Panc1 (cell line): ENCODE measurements around the gene PHTF2. TPM values are rescaled to one million over a fixed set of nuclear protein-coding genes. Genes with fewer than 3 reads are reported as not detected.

ENCODE experiments used
- ATAC-seq: fragments of 200-7000 bp; cut with Tn5 transposase; 2 replicates; pipeline ENCODE4 v1.9.1; 2020; ENCODE audit warnings: mild to moderate bottlenecking, moderate library complexity
- BruUV-seq: library from RNA; stranded (reverse); fragments of 400-500 nt; replicated peaks from 2 replicates; lab custom pipeline; 2021; lab: Mats Ljungman, UMichigan
- CTCF ChIA-PET: fragments of 300-600 bp; sonication (Branson Sonifier 250); formaldehyde crosslinking; loops from one replicate; lab custom pipeline; 2022; ENCODE audit warnings: antibody characterized with exemption; lab: Charles Lee
- POLR2A ChIA-PET: fragments of 300-600 bp; sonication (Branson Sonifier 250); formaldehyde crosslinking; loops from one replicate; lab custom pipeline; 2022; ENCODE audit warnings: antibody characterized with exemption; lab: Charles Lee
- DNase-seq: peaks from one replicate; pipeline ENCODE4 v3.0.0-alpha.2; 2010; ENCODE audit warnings: low read depth, low spot score
- H3K27ac ChIP-seq: 2 replicates; pipeline ENCODE4 v1.5.1; 2011; ENCODE audit warnings: mild to moderate bottlenecking, low read length, inconsistent platforms
- H3K27me3 ChIP-seq: fragments of 200-500 bp; sonication (Bioruptor generic); 2 replicates; pipeline ENCODE4 v1.6.0; 2014; ENCODE audit warnings: low read length, inconsistent platforms; ENCODE audit not compliant: control insufficient read depth, insufficient read depth
- H3K36me3 ChIP-seq: fragments of 200-500 bp; sonication (Bioruptor generic); 2 replicates; pipeline ENCODE4 v1.5.1; 2014; ENCODE audit warnings: inconsistent platforms, mild to moderate bottlenecking, low read length, moderate library complexity; ENCODE audit not compliant: control insufficient read depth, insufficient read depth
- H3K4me1 ChIP-seq: 2 replicates; pipeline ENCODE4 v1.5.1; 2011; ENCODE audit warnings: inconsistent platforms, mild to moderate bottlenecking, low read length, moderate library complexity; ENCODE audit not compliant: control insufficient read depth, insufficient read depth
- H3K4me3 ChIP-seq, 2 experiments: 2 replicates each; pipeline ENCODE4 v1.5.1; 2011 to 2012; ENCODE audit warnings: low read depth in 2 of 2, low read length in 2 of 2, mild to moderate bottlenecking in 2 of 2, inconsistent platforms in 1 of 2, moderate library complexity in 1 of 2
- H3K9me3 ChIP-seq: fragments of 200-500 bp; sonication (Bioruptor generic); 2 replicates; pipeline ENCODE4 v1.5.1; 2014; ENCODE audit warnings: low read depth, mild to moderate bottlenecking, inconsistent platforms, low read length, moderate library complexity; ENCODE audit not compliant: control insufficient read depth, insufficient read depth
- CTCF ChIP-seq: fragments of 450-650 bp; IDR thresholded peaks from 2 replicates; pipeline ENCODE4 v1.5.1; 2017; ENCODE audit warnings: mild to moderate bottlenecking
- POLR2AphosphoS5 ChIP-seq: IDR thresholded peaks from 2 replicates; pipeline ENCODE4 v1.6.1; 2012; ENCODE audit warnings: mild to moderate bottlenecking, low read depth, low read length, moderate library complexity
- REST ChIP-seq, 2 experiments: IDR thresholded peaks; 2 replicates each; pipeline ENCODE4 v1.6.1; 2011 to 2012; ENCODE audit warnings: low read depth in 2 of 2, control low read depth in 1 of 2, low read length in 1 of 2, mild to moderate bottlenecking in 1 of 2, moderate library complexity in 1 of 2; ENCODE audit not compliant: insufficient read depth in 1 of 2
- SIN3A ChIP-seq: IDR thresholded peaks from 2 replicates; pipeline ENCODE4 v1.6.1; 2012; ENCODE audit warnings: low read depth, mild to moderate bottlenecking, low read length, moderate library complexity, borderline replicate concordance; ENCODE audit not compliant: insufficient read depth
- TCF7L2 ChIP-seq: IDR thresholded peaks from 2 replicates; pipeline ENCODE4 v1.6.1; 2011; ENCODE audit warnings: mild to moderate bottlenecking, low read depth, low read length, inconsistent platforms
- in situ Hi-C: cut with HindIII; loops from 2 replicates; pipeline ENCODE4 v1.10.0; 2016; ENCODE audit warnings: low sequenced_read_pairs, low pct_unique_long_range_greater_than_20kb
- intact Hi-C: fragments of 100-400 bp; cut with micrococcal nuclease; formaldehyde crosslinking; loops from one replicate; pipeline ENCODE4 v1.10.0; 2022; ENCODE audit not compliant: unreplicated experiment
- total RNA-seq: library from RNA; stranded (reverse); gene quantifications from one replicate; pipeline ENCODE4 v1.2.1, GENCODE V29; 2021; ENCODE audit not compliant: unreplicated experiment

Gene PHTF2
- total RNA-seq, 1 experiment from 2014 or later, result 61.5 TPM

GRCh38 chr7:77907281-77907680 lies 108.7 kb downstream of the PHTF2 start:
- no TSS peak for BruUV-seq
- H3K36me3 ChIP-seq, result no peaks in the 10 kb centered on the region; the same call in 1 of the 2 replicates
- in situ Hi-C loops (no loop called here), intact Hi-C loops (no loop called here)
- no peaks in the 10 kb centered on the region for H3K9me3 ChIP-seq
- DNase-seq (no peak), ATAC-seq (no peak)
- POLR2A ChIA-PET, result no interaction called here
- TF ChIP-seq POLR2AphosphoS5, result no peak
- H3K4me1 ChIP-seq, result no peaks in the 10 kb centered on the region
- H3K27me3 ChIP-seq, result no peaks in the 10 kb centered on the region
- CTCF ChIA-PET, result no interaction called here
- no peak overlapping the region for H3K4me3 ChIP-seq
- H3K27ac ChIP-seq, result no peak overlapping the region

GRCh38 chr7:77908664-77909063 lies 110.1 kb downstream of the PHTF2 start:
- Histone ChIP-seq H3K27ac (no peak overlapping the region), H3K36me3 (no peaks in the 10 kb centered on the region; the same call in 1 of the 2 replicates), H3K4me1 (no peaks in the 10 kb centered on the region), H3K4me3 (no peak overlapping the region), H3K9me3 (no peaks in the 10 kb centered on the region), H3K27me3 (no peaks in the 10 kb centered on the region)
- no peak for TF ChIP-seq CTCF
- no peak for TF ChIP-seq REST (IDR thresholded peaks at IDR 0.05; ENCODE audit: insufficient read depth in 1 of 2, low read depth in 2 of 2, low read length in 1 of 2)
- no peak for TF ChIP-seq SIN3A
- no peak for TF ChIP-seq TCF7L2
- TF ChIP-seq POLR2AphosphoS5, result no peak
- ATAC-seq (no peak), DNase-seq (no peak)
- POLR2A ChIA-PET, result interaction anchor here (0.7 kb wide), 2 partner anchors 32 to 76 kb away, joined by 4 to 8 read pairs; no protein-coding TSS in a partner anchor
- CTCF ChIA-PET, result interaction anchor here (0.6 kb wide), 1 partner anchor 283 kb away, joined by 3 read pairs; no protein-coding TSS in a partner anchor
- intact Hi-C loops (no loop called here), in situ Hi-C loops (no loop called here)
- BruUV-seq, result no TSS peak

- H3K4me3 ChIP-seq, result no peak overlapping the region
- H3K36me3 ChIP-seq, result no peaks in the 10 kb centered on the region; the same call in 1 of the 2 replicates
- ChIA-PET POLR2A (no interaction called here), CTCF (no interaction called here)
- no peak overlapping the region for H3K27ac ChIP-seq
- H3K9me3 ChIP-seq, result no peaks in the 10 kb centered on the region
- ATAC-seq (no peak), DNase-seq (no peak)
- intact Hi-C loops, result no loop called here
- H3K4me1 ChIP-seq, result no peaks in the 10 kb centered on the region
- no peaks in the 10 kb centered on the region for H3K27me3 ChIP-seq
- no TSS peak for BruUV-seq
- TF ChIP-seq CTCF, result peak; percentile 22; the same call in 1 of the 2 replicates
- no peak for TF ChIP-seq SIN3A
- TF ChIP-seq POLR2AphosphoS5, result no peak
- TF ChIP-seq TCF7L2, result no peak
- TF ChIP-seq REST (IDR thresholded peaks at IDR 0.05; ENCODE audit: insufficient read depth in 1 of 2, low read depth in 2 of 2, low read length in 1 of 2), result no peak
- in situ Hi-C loops, result no loop called here
These were observed 111.6 kb downstream of the PHTF2 start for GRCh38 chr7:77910124-77910523.
